Measurements from ENCODE around the gene ZNF281. TPM values are rescaled to one million over a fixed set of nuclear protein-coding genes. Genes with fewer than 3 reads are reported as not detected.

ZNF281 gene
- total and polyA plus RNA-seq, 10 donors = 4.4 to 34.8 (median 21.0) TPM

DNA sequence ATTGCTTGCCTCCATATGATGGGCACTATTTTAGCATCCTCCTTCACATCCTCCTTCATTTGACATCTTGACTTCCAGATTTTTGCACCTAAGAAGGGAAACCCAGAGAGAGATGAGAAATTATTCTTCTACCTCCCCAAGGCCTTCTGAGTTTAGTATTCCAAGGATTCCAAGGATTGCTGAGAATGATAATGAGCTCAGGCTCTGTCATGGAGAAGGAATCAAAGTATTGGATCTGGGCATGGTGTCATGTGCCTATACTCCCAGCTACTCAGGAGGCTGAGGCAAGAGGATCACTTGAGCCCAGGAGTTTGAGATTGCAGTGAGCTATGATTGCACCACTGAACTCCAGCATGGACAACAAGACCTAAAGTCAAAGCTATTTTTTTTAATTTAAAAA is 26.6 kb upstream of the ZNF281 start:
- no peak overlapping the region for H3K4me3 ChIP-seq
- intact Hi-C loops (cut with DNase I; ENCODE audit: low total_unique reads) = no loop called here
- no peak overlapping the region for H3K27ac ChIP-seq
- H3K27me3 ChIP-seq (replicated peaks in 1 of 7) = no peaks in the 10 kb centered on the region
- no peaks in the 10 kb centered on the region for H3K36me3 ChIP-seq
- H3K4me1 ChIP-seq = peaks cover 0 to 14% (median 8%) of the 10 kb centered on the region in 6 donors
- TF ChIP-seq, protein P1, sequence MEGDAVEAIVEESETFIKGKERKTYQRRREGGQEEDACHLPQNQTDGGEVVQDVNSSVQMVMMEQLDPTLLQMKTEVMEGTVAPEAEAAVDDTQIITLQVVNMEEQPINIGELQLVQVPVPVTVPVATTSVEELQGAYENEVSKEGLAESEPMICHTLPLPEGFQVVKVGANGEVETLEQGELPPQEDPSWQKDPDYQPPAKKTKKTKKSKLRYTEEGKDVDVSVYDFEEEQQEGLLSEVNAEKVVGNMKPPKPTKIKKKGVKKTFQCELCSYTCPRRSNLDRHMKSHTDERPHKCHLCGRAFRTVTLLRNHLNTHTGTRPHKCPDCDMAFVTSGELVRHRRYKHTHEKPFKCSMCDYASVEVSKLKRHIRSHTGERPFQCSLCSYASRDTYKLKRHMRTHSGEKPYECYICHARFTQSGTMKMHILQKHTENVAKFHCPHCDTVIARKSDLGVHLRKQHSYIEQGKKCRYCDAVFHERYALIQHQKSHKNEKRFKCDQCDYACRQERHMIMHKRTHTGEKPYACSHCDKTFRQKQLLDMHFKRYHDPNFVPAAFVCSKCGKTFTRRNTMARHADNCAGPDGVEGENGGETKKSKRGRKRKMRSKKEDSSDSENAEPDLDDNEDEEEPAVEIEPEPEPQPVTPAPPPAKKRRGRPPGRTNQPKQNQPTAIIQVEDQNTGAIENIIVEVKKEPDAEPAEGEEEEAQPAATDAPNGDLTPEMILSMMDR (IDR thresholded peaks at IDR 0.05 in 8 of 11, conservative IDR thresholded peaks at IDR 0.05 in 3 of 11) = no peak
- TF ChIP-seq POLR2AphosphoS5 (IDR thresholded peaks at IDR 0.05) = no peak
- TF ChIP-seq POLR2A (IDR thresholded peaks at IDR 0.05) = no peak
- no peaks in the 10 kb centered on the region for H3K9me3 ChIP-seq
- no peak for DNase-seq

DNA sequence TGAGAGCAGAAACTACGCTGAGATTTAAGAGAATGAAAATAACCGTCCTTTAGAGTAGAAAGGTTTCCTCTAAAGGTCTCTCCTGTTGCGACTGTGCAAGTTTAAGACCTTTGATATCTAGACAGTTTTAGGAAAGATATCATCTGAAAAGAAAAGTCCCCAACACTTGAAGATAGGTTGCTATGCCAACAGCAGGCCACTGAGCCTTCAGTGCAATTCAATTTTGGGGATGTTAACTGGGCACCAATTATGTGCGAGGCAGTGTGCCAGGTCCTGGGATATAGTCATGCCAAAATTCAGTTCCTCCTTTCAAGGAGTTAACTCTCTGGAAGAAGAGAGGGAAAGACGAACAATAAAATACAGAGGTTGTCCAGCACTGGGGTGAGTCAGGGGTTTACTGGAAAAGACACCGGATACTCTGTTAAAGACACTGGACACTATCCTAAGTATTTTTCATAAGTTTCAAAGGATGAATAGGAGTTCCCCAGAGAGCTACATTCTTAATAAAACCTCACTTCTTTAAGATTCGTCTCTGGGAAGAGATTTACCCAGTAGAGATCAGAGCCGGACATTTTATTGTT is 25.5 kb upstream of the ZNF281 start:
- intact Hi-C loops (cut with DNase I; ENCODE audit: low total_unique reads) = no loop called here
- Histone ChIP-seq H3K27me3 (replicated peaks in 1 of 7) (no peaks in the 10 kb centered on the region), H3K4me1 (peaks cover 0 to 14% (median 8%) of the 10 kb centered on the region in 6 donors), H3K9me3 (no peaks in the 10 kb centered on the region), H3K4me3 (no peak overlapping the region), H3K27ac (no peak overlapping the region), H3K36me3 (no peaks in the 10 kb centered on the region)
- TF ChIP-seq POLR2AphosphoS5 (IDR thresholded peaks at IDR 0.05) (no peak), POLR2A (IDR thresholded peaks at IDR 0.05) (no peak)
- TF ChIP-seq, protein P1 (IDR thresholded peaks at IDR 0.05 in 8 of 11, conservative IDR thresholded peaks at IDR 0.05 in 3 of 11) = no peak
- DNase-seq = no peak
- 83 to 89% (median 86%) methylated on average over 8 of the region's 8 CpGs for WGBS, 5 donors

DNA sequence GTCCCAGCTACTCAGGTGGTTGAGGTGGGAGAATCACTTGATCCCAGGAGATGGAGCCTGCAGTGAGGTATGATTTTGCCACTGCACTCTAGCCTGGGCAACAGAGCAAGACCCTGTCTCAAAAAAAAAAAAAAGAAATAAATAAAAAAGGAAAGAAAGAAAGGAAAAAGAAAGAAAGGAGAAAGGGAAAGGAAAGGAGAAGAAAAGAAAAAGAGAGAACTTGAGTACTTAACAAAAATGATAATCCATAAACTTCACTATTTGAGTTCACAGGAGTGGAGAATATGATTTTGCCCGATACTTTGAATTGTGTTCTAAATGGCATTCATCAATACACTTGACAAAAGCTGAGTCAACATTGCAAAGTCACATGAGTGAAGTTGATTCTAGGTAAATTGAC is 23.8 kb upstream of the ZNF281 start:
- WGBS, 5 donors = 97 to 98% (median 98%) methylated on average over 1 of the region's 1 CpG
- intact Hi-C loops (cut with DNase I; ENCODE audit: low total_unique reads) = no loop called here

GRCh38 chr1:200432586-200432985 is 22.8 kb upstream of the ZNF281 start:
- Histone ChIP-seq H3K9me3 (no peaks in the 10 kb centered on the region), H3K36me3 (no peaks in the 10 kb centered on the region), H3K4me3 (no peak overlapping the region), H3K4me1 (peaks cover 0 to 6% (median 4%) of the 10 kb centered on the region in 6 donors), H3K27ac (no peak overlapping the region), H3K27me3 (replicated peaks in 1 of 7) (no peaks in the 10 kb centered on the region)
- intact Hi-C loops (cut with DNase I; ENCODE audit: low total_unique reads) = no loop called here
- 95 to 100% (median 100%) methylated on average over 1 of the region's 1 CpG for WGBS, 5 donors
- no peak for DNase-seq
- TF ChIP-seq POLR2AphosphoS5 (IDR thresholded peaks at IDR 0.05) = no peak
- TF ChIP-seq POLR2A (IDR thresholded peaks at IDR 0.05) = no peak
- TF ChIP-seq, protein P1 (IDR thresholded peaks at IDR 0.05 in 8 of 11, conservative IDR thresholded peaks at IDR 0.05 in 3 of 11) = no peak

More for the DNA sequence above, 23.8 kb upstream of the ZNF281 start:
- Histone ChIP-seq H3K4me1 (peaks cover 0 to 14% (median 8%) of the 10 kb centered on the region in 6 donors), H3K9me3 (no peaks in the 10 kb centered on the region), H3K27ac (no peak overlapping the region), H3K36me3 (no peaks in the 10 kb centered on the region), H3K27me3 (replicated peaks in 1 of 7) (no peaks in the 10 kb centered on the region), H3K4me3 (no peak overlapping the region)
- no peak for DNase-seq
- TF ChIP-seq, protein P1 (IDR thresholded peaks at IDR 0.05 in 8 of 11, conservative IDR thresholded peaks at IDR 0.05 in 3 of 11) = no peak
- TF ChIP-seq POLR2A (IDR thresholded peaks at IDR 0.05) = no peak
- TF ChIP-seq POLR2AphosphoS5 (IDR thresholded peaks at IDR 0.05) = no peak

Measured in spleen (tissue), 11 donors.